ENCODE data around the gene POU3F3.

The POU3F3 gene

GRCh38 chr2:104871972-104872865 is 18.3 kb downstream of the POU3F3 start:
- Histone ChIP-seq H3K9me3 (ENCODE audit: control insufficient read depth, insufficient read depth, low read length) (no peaks in the 10 kb centered on the region), H3K4me1 (ENCODE audit: insufficient read depth, low read length) (peaks cover 5% of the 10 kb centered on the region; the same call in 1 of the 2 replicates), H3K36me3 (ENCODE audit: insufficient read depth, low read length) (no peaks in the 10 kb centered on the region), H3K9ac (ENCODE audit: low read depth, low read length) (peak overlapping the region; percentile 58; the same call in 1 of the 2 replicates)

DNA sequence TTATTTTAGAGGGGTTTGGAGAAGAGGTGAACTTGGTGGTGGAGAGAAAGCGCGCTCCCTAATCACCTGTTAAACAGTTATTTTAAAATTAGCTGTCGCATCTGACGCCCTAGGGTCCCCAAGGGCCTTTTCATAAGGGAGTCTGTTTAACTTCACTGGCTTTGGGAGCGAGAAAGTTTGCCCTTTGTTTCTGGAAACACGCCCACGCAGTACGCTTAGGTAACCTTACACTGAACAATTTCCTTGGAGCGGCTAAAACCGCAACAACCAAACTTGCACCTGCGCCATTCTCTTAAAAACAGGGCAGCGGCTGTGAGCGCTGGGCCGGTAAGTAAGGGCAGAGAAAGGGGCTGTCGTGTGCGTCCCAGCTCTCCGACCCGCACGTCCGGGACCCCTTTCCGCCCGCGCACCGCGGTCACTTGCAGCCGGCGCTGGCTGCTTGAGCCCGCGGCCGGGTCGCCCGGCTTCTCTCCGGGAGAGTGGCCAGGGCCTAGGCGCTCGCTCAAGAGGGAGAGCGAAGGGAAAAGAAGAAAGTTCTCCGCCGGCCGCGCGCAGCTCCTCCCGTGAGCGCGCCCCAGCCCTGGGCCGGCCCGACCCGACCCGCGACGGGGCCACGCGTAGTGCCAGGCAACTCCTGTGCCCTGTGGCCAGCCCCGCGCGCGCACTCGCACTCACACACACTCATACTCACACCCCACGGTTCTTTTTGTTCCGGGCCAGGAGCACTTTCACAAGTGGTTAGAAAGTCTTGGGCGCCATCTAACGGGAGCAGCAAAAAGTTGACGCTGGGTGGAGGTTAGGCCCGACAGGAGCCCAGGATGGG is 19.2 kb downstream of the POU3F3 start:
- Histone ChIP-seq H3K9ac (ENCODE audit: low read depth, low read length) (peak overlapping the region; percentile 58; the same call in 1 of the 2 replicates), H3K4me1 (ENCODE audit: insufficient read depth, low read length) (peaks cover 5% of the 10 kb centered on the region; the same call in 1 of the 2 replicates), H3K36me3 (ENCODE audit: insufficient read depth, low read length) (no peaks in the 10 kb centered on the region), H3K9me3 (ENCODE audit: control insufficient read depth, insufficient read depth, low read length) (no peaks in the 10 kb centered on the region)

DNA sequence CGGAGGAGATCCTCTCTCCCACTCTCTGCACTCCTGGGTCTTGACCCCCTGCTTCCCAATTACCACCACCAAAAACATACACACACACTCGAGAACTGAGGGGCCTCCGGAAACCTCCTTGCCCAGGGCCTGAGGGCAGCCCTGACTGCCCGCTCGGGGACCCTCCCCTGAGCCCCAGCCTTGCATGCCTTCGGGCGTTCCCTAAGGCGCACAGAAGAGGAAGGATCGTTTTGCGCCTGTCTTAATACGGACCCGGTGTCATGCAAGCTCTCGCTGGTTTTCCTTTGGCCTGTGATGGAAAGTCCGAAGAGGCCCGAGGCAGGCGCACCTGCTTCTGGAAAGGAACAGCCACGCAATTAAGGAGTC is 19.8 kb downstream of the POU3F3 start:
- Histone ChIP-seq H3K4me1 (ENCODE audit: insufficient read depth, low read length) (peaks cover 5% of the 10 kb centered on the region; the same call in 1 of the 2 replicates), H3K36me3 (ENCODE audit: insufficient read depth, low read length) (no peaks in the 10 kb centered on the region), H3K9me3 (ENCODE audit: control insufficient read depth, insufficient read depth, low read length) (no peaks in the 10 kb centered on the region), H3K9ac (ENCODE audit: low read depth, low read length) (peak overlapping the region; percentile 58; the same call in 1 of the 2 replicates)

- no peak overlapping the region for H3K9ac ChIP-seq (ENCODE audit: low read depth, low read length)
- no peaks in the 10 kb centered on the region for H3K36me3 ChIP-seq (ENCODE audit: insufficient read depth, low read length)
- H3K4me1 ChIP-seq (ENCODE audit: insufficient read depth, low read length): peaks cover 5% of the 10 kb centered on the region; the same call in 1 of the 2 replicates
- no peaks in the 10 kb centered on the region for H3K9me3 ChIP-seq (ENCODE audit: control insufficient read depth, insufficient read depth, low read length)
Measured at GRCh38 chr2:104874230-104874629, 20.3 kb downstream of the POU3F3 start.

DNA sequence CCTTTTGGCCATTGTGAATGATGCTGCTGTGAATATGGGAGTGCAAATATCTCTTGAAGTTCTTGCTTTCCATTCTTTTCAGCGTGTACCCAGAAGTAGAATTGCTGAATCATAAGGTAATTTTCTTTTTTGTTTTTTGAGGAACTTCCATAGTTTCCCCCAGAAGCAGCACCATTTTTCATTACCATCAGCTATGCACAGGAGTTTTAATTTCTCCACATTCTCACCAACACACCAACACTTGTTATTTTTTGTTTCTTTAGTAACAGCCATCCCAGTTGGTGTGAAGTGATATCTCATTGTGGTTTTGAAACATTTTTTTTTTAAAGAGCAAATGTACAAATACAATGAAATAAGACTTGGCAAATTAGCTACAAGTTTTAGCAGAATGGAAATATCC is 21.3 kb downstream of the POU3F3 start:
- Histone ChIP-seq H3K4me1 (ENCODE audit: insufficient read depth, low read length) (peaks cover 5% of the 10 kb centered on the region; the same call in 1 of the 2 replicates), H3K36me3 (ENCODE audit: insufficient read depth, low read length) (no peaks in the 10 kb centered on the region), H3K9ac (ENCODE audit: low read depth, low read length) (no peak overlapping the region), H3K9me3 (ENCODE audit: control insufficient read depth, insufficient read depth, low read length) (no peaks in the 10 kb centered on the region)

GRCh38 chr2:104876606-104877570 is 23.0 kb downstream of the POU3F3 start:
- H3K9me3 ChIP-seq (ENCODE audit: control insufficient read depth, insufficient read depth, low read length): no peaks in the 10 kb centered on the region
- H3K4me1 ChIP-seq (ENCODE audit: insufficient read depth, low read length): peaks cover 5% of the 10 kb centered on the region; the same call in 1 of the 2 replicates
- no peaks in the 10 kb centered on the region for H3K36me3 ChIP-seq (ENCODE audit: insufficient read depth, low read length)
- no peak overlapping the region for H3K9ac ChIP-seq (ENCODE audit: low read depth, low read length)

- Histone ChIP-seq H3K9ac (ENCODE audit: low read depth, low read length) (no peak overlapping the region), H3K36me3 (ENCODE audit: insufficient read depth, low read length) (no peaks in the 10 kb centered on the region), H3K9me3 (ENCODE audit: control insufficient read depth, insufficient read depth, low read length) (no peaks in the 10 kb centered on the region), H3K4me1 (ENCODE audit: insufficient read depth, low read length) (peaks cover 4% of the 10 kb centered on the region; the same call in 1 of the 2 replicates)
Measured at GRCh38 chr2:104878863-104879512, 25.1 kb downstream of the POU3F3 start.

- H3K9ac ChIP-seq (ENCODE audit: low read depth, low read length): no peak overlapping the region
- H3K4me1 ChIP-seq (ENCODE audit: insufficient read depth, low read length): no peaks in the 10 kb centered on the region
- no peaks in the 10 kb centered on the region for H3K9me3 ChIP-seq (ENCODE audit: control insufficient read depth, insufficient read depth, low read length)
- H3K36me3 ChIP-seq (ENCODE audit: insufficient read depth, low read length): no peaks in the 10 kb centered on the region
Measured at GRCh38 chr2:104880076-104880475, 26.2 kb downstream of the POU3F3 start.

DNA sequence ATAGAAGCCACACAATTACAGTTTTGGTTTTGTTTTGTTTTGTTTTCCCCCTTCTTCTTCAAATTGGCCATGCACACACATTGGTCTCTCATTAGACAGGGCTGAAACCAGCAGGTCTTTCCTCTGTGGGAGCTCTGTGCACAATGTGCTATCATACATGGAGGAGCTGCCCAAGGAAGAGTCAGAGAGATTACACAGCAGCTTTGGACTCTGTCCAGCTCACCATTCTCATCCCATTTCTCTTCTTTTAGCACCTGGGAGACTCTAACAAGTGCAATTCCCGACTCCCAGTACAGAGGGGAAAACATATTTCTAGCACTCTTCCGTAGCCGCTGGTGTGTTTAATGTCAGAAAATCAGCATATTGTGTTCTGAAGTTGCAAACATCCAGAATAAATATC is 29.4 kb downstream of the POU3F3 start:
- Histone ChIP-seq H3K4me1 (ENCODE audit: insufficient read depth, low read length) (peaks cover 5% of the 10 kb centered on the region; the same call in 1 of the 2 replicates), H3K9ac (ENCODE audit: low read depth, low read length) (no peak overlapping the region), H3K9me3 (ENCODE audit: control insufficient read depth, insufficient read depth, low read length) (no peaks in the 10 kb centered on the region), H3K36me3 (ENCODE audit: insufficient read depth, low read length) (no peaks in the 10 kb centered on the region)

GRCh38 chr2:104885119-104885782 is 31.3 kb downstream of the POU3F3 start:
- no peaks in the 10 kb centered on the region; the same call in 1 of the 2 replicates for H3K36me3 ChIP-seq (ENCODE audit: insufficient read depth, low read length)
- H3K9ac ChIP-seq (ENCODE audit: low read depth, low read length): no peak overlapping the region
- no peaks in the 10 kb centered on the region for H3K9me3 ChIP-seq (ENCODE audit: control insufficient read depth, insufficient read depth, low read length)
- peaks cover 17% of the 10 kb centered on the region for H3K4me1 ChIP-seq (ENCODE audit: insufficient read depth, low read length)

GRCh38 chr2:104887676-104888075 is 33.8 kb downstream of the POU3F3 start:
- no peaks in the 10 kb centered on the region; the same call in 1 of the 2 replicates for H3K36me3 ChIP-seq (ENCODE audit: insufficient read depth, low read length)
- no peaks in the 10 kb centered on the region for H3K9me3 ChIP-seq (ENCODE audit: control insufficient read depth, insufficient read depth, low read length)
- peaks cover 17% of the 10 kb centered on the region for H3K4me1 ChIP-seq (ENCODE audit: insufficient read depth, low read length)
- no peak overlapping the region for H3K9ac ChIP-seq (ENCODE audit: low read depth, low read length)

- H3K9ac ChIP-seq (ENCODE audit: low read depth, low read length): no peak overlapping the region; the same call in 1 of the 2 replicates
- H3K4me1 ChIP-seq (ENCODE audit: insufficient read depth, low read length): peaks cover 17% of the 10 kb centered on the region
- H3K9me3 ChIP-seq (ENCODE audit: control insufficient read depth, insufficient read depth, low read length): no peaks in the 10 kb centered on the region
- no peaks in the 10 kb centered on the region; the same call in 1 of the 2 replicates for H3K36me3 ChIP-seq (ENCODE audit: insufficient read depth, low read length)
Measured at GRCh38 chr2:104888489-104889258, 34.8 kb downstream of the POU3F3 start.
